NCI-H2029 treated with DMSO at 0.1 percent for 48 hours (cell line): ENCODE results near the gene BRF1.

Source experiments
- DNase-seq: peaks from one replicate; lab custom pipeline; 2025; lab: John Stamatoyannopoulos, UW

BRF1 gene

DNA sequence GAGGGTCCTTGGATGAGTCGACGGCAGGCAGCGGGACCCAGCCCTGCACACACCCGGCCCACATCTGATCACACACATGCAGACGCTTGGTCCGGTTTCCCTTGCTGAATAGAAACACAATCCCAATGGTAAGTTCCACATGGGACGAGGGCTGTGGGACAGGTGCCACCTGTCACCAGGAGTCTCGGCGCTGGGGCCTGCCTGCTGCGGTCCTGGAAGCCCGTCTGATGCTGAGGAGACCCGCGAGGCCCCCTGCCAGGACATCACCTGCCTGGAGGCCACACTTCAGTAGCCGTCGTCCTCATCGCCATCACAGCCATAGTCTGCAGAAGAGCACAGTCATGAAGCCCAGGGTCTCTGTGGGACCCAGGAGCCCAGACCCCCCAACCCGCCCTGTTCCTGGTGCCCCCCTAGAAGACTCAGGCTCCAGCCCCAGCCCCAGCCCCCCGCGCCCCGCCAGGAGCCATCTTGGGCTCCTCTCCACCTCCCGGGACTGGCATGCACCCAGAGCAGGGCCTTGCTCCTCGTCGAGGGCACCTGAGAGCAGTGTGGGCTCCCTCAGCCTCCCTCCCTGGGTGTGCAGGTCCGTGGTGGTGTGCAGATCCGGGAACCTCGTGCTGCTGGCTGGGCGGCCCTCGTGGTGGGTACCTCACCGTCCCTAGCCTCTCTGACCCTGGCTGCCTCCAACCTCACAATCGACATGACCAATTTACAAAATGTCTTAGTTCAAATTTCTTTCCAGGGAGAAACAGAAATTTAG lies 90.4 kb downstream of the BRF1 start:
- no peak for DNase-seq

DNA sequence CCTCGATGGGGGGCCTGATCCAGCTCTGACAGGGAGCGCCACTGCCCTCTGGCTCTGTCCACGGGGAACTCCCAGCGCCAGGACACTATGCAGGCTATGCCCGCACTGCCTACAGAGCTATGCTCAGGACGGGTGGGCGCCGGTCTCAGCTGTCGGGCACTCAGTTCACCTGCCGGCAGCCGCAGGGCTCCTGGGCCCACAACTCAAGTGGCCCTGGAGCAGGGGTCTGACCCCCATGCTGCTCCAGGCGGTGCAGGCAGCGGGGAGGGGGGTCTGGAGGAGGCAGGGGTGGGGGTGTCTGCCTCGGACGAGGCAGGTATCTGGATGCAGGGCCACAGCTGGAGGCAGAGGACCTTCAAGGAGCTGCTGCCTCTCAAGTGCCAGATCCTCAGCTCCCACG lies 91.2 kb downstream of the BRF1 start:
- DNase-seq: no peak

DNA sequence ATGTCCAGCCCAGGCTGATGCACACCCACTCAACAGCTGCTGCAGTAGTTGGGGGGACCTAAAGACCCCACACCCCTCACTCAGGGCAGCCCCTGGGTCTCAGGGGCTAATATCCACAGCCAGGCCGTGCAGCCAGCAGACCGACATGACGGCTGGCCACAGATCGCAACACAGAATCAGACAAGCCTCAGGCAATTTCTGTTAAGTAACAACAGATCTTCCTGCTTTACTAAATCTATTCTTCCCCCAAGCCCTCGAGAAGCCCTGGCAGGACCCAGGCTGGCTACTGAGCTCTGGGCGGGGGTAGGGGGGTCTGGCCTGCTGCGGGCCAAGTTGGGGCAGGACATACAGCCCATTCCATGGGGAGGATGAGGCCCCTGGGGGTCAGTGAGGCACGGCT lies 91.7 kb downstream of the BRF1 start:
- no peak for DNase-seq

DNA sequence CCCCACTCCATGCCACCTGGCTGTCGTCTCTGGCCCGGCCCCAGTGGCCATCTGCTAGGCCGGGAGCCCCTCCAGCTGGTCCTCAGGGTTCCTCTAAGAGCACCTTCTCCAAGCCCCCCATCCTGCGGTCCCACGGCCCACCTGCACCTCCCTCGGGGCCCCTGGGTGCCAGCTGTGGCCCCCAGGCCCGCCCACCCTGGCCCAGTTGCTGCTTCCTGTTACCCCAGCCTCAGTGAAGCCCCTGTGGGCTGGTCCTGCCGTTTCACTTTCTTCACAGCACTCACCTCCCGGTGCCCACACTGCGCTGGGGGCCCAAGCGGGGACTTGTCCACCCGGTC lies 92.1 kb downstream of the BRF1 start:
- DNase-seq: no peak

DNA sequence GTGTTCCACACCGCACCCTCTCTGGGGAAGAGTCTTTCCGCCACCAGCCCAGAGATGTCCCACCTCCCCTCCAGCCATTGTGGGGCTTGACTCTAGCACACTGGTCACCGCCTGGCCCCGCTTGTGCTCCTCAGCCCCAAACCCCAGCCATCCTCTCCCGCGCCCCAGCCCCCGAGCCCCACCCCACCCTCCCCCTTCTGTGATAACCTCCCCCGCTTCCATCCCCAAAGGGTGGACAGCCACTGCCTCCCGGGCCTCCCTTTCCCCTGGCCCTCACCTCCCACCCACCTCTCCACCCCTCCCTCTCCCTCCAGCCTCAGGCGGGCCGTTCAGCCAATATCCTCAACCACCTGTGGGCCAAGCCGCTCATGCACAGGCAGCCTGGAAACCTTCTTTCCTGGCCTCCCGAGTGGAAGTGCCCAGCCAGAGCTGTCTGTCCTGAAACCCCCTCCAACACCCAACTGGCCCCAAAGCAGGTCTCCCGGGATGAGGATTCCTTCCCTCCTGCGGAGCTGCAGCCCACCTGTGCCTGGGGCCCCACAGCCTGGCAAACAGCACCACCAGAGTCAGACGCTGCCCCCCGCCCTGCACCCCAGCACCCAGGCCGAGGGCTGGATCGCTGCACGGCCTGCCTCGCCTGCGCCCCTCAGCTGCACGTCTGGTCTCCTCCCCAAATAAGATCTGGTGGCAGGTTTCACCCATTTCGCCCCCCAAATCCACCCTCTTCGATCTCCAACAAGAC lies 92.6 kb downstream of the BRF1 start:
- DNase-seq: no peak

DNA sequence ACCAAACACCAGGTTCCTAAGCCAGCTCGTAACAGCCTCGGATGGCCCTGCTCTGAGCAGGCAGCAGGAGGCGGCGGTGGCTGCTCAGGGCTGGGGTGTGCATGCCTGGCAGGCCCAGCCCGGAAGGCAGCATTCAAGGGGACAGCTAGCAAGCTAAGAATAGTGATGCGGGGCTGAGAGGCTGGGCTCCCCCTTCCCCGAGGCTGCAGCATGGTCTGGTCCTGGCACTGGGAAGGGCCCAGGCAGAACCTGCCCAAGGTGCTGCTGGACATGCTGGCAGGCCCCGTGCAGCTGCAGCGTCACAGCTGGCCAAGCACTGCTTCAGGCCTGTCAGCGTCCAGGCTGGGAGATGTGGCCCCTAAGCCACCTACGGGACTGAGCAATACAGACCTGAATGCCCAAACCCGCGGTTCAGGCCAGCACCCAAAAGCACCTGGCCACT lies 93.3 kb downstream of the BRF1 start:
- DNase-seq: no peak

DNA sequence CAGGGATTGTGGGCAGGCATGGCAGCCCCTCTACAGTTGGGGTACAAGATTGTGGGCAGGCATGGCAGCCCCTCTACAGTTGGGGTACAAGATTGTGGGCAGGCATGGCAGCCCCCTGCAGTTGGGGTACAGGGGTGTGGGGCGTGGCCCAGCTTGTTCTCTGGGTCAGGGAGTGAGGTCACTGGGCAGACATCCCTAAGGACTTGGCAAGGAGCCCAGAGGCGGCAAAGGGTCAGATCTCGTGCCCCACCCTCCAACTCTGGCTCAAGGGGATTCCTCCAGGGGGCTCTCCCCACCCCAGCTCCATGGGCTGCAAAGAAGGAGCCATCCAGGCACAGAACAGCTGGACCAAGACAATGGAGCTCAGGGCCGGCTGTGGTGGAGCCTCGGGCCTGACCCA lies 93.9 kb downstream of the BRF1 start:
- DNase-seq: no peak

DNA sequence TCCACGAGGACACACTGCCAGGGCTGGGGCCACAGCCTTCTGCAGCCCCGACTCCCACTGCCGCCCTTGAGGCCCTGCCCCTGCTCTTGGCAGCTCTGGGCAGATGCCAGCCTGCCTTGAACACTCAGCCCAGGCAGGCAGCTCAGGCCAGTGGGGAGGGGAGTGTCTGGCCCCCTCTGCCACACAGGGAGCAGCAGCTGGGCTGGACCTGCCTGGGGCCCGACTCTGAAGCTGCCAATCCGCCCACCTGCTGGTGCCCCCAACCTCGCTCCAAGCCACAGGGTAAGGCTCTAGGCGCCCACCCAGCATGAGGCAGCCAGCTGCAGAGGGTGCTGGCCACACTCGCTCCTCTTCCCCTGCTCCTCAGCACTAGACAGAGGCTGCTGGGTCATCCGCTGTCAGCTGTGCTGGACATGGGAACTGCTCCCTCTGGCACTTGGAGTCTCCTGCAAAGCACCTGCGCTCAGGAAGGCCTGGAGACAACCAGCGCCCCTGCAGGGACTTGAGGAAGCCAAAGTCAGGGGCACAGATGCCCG lies 95.1 kb downstream of the BRF1 start:
- no peak for DNase-seq

DNA sequence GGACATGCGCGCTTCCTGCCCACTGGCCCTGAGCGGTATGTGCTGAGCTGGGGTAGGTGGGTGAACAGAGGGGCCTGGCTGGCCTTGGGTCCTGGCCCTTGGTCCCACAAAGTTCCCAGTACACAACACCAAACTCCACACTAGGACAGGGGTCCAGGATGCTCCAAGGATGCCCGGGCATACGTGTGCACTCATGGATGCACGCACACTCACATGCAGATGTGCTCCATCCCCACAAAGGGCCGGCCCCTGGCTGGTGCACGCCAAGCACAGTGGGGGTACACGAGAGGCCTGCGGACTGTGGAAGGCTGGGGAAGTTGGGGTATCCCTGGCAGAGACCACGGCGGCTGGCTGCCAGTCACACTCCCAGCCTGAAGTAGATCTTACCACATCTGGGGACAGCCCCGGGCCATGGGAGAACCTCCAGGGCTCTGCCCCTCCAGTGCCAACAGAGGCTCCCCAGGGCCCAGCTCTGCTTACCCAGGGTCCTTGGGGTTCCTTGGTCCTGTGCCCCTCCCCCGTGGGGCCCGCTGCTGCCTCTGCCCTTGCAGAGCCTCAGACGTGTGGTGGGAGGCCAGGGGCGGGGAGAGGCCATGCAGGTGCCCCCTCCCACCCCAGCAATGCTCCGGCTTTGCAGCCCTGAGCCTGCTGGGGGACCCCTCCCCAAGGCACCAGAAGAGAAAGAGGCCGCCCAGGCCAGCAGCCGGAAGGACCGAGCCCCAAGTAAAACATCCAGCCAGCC lies 95.7 kb downstream of the BRF1 start:
- no peak for DNase-seq

DNA sequence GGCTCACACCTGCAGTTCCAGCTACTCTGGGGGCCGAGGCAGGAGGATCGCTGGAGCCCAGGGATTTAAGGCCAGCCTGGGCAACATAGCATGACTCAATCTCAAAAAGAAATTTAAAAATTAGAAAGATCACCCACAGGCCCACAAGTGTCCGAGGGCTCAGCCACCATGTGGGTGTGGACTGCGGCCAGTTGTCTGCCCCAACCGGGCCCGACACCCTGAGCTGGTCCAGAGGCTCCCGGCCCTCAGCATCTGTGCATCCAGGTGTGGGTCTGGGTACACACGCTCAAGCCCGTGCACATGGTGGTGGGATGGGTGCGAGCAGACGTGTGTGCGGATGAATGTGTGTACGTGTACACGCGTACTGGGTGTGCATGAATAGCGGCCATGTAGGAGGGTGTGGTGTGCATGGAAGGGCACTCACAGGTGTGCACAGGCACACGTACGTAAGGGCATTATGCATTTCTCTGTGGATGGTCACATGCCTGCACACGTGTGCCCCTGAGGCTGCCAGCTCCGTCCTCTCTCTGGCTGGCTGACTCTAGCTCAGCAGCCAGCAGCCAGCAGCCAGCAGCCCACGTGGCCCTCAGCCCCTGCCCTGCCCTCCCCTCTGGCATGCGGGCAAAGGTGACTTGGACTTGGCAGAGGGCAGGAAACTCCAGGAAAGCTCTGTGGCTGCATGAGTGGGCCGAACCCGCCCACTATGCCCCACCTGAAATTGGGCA lies 96.4 kb downstream of the BRF1 start:
- no peak for DNase-seq

DNA sequence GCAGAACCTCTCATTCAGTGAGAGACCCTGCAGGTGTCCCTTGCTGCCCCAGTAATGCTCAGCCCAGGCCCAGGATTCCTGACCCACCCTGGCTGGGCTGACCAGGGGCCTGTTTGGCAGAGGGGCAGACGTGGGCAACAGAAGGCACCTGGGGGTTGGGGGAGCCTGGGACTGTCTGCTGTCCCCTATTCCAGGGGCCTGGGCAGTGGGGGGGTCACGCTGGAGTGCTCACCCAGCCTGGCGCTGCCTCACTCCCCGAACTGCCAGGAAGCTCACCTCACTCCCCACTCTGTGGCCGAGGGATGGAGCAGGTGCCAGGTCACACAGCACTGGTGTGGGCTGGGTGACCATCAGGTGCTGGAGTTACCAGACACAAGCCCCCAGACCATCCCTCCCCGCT lies 97.1 kb downstream of the BRF1 start:
- no peak for DNase-seq

DNA sequence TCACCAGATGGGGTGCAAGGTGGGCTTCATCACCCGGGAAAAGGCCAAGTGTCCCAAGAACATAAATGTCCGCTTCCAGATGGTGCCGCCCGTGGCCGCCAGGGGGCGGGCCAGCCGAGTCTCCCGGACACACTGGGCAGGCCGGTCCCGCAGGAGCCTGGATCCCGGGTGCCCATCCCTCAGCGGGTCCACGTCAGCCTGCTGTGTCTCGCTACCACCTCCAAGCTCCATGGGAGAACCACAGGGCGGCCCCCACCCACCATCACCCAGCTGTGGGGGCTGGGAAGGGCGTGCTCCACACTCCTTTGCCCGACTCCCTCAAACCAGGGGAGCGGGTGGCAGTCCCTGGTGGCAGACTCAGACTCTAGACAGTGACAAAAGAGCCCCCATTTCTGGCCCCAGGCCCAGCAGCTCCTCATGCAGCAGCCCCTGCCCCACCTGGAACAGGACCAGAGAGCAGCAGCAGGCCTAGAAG lies 97.7 kb downstream of the BRF1 start:
- DNase-seq: no peak

DNA sequence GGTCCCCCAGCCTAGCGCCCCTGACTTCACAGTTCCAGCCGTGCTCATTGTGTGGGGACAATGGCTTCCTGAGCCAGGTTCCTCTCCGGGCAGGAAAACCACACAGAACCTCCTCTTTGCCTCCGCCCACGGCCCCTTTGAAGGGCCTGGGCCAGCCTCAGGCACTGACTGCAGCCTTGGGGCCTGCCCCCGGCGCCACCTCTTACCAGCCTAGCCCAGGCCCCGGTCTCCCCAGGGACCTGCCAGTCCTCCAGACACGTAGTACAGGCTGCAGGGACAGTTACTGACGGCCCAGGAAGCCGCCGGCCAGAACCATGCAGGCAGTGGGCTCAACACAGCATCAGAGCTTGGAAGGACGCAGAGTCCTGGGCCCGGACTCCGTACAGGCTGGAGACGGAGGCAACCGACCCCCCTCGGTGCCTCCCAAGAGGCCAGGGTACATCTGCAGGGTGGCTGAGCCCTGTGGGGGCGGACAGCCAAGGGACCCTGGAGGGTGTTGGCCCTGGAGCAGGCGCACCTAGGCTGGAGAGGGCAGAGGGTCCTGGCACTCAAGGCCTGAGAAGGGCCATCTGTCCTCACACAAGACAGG lies 98.8 kb downstream of the BRF1 start:
- DNase-seq: no peak

DNA sequence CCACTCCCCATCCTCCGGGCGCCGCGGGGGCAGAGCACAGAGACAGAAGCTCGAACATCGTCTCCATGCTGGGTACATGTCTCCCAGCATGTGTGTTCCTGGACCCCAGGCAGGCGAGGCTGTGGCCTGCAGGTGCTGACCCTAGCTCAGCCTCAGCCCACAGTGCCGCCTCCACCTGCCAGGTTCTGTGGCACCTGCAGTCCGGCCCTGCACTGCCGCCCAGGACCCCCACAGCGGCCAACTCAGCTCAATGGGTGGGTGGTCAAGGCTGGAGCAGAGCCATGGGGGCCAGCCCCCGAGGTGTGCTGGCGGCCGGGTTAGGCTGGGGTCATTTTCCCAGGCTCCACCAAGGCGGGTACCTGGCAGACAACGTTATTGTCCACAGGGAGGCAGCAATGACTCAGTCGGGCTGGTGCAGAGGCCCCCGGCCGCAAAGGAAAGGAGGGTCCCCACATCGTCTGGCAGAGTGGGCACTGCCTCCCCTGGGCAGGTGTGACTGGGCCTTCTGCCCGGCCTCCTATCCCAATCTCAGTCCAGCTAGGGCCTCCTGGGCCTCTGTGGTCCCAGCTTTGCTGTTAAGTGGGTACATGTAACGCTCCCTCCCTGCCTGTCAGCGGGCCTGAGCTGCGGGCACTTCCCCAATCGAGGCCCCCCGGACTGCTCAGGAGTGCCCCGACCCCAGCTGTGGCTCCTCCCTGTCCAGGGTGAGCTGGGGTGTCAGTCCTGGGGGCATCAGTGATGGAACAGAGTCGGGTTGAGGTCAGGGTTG lies 99.5 kb downstream of the BRF1 start:
- DNase-seq: no peak

DNA sequence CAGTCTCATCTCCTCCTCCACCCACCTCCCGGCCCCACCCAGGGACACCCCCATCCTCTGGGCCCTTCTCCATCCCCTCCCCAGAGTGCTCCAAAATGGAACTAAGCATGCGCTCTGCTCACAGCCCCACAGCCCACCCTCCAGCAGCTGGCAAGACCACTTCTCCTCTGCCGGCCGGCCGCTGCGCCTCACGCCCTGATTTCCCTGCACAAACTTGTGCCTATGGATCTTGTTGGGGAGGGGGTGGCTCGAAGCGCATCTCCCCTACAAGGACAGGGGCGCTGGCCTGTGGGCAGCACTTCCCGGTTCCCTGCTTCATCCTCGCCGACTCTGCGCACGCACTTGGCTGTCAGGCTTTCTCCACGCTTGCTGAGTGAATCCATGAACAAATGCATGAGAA lies 100.2 kb downstream of the BRF1 start:
- no peak for DNase-seq

DNA sequence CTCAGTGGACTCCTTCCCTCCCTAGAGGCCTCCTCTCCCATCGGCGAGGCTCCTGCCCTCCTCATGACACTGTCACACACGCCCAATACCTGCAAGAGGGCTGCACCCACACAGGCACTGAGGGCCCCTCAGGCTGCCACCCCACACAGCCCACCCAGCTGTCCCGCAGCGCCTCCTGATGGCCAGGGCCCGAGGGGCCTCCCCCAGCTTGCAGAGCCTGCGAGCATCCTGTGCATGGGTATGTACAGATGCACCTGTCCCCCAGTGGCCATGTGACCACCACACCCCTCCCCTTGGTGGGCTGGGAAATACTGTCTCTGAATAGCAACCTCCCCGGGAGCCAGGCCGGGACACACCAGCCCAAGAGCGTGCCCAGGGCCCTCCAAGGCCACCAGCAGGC lies 100.7 kb downstream of the BRF1 start:
- no peak for DNase-seq

DNA sequence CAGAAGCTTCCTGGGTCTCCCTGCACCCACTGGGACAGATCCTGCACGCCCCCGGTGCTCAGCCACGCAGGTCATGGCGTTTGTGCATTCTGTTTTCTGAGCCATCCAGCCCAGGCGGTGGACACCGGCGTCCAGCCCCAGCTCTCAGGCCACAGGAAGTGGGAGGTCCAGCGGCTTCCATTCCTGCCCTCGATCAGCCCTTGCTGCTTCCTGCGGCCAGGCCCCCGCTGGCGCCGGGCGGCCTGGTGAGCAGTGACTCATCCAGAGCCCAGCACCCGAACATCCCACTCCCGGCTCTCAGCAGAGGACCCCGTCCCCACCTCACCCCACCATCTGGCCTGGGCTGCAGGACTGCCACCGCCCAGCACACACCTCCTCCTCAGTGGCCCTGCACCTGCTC lies 101.7 kb downstream of the BRF1 start:
- no peak for DNase-seq

DNA sequence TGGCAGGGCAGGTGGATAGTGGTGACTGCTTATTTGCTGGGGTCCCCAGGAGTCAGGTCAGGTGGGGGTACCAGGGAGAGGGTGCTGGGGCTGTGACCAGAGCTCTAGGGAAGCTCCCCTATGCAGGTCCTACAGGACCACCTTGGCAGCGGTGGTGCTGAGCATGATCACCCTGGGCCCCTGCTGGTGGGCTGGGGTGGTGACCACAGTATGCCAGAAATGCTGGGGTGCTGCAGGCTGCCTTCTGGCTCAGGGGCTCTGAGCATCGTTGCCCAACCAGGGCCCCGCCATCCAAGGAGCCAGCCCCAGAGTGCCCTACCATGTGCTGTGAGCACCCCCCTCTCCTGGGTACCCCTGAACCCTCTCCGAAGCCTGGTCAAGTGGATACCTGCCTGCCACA lies 102.2 kb downstream of the BRF1 start:
- no peak for DNase-seq

DNA sequence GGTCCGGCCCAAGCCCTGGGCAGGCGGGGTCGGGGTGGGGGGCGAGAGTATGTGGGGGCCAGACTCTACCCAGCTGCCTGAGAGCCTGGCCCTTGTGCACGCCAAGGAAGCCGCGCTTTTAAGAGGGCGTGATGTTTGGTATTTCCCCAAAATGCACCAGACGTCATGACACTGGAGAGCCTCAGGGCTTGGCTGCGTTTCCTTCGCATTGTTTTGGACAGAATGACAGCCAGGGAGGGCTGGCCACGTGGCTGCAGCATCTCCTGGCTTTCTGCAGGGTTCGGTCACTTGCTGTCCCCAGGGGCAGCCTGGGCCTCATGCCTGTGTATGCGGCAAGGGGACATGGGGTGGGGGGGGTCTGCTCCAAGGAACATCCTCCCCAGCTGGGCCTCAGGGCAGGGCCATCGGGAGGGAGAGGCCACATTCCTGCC lies 103.6 kb downstream of the BRF1 start:
- DNase-seq: no peak

DNA sequence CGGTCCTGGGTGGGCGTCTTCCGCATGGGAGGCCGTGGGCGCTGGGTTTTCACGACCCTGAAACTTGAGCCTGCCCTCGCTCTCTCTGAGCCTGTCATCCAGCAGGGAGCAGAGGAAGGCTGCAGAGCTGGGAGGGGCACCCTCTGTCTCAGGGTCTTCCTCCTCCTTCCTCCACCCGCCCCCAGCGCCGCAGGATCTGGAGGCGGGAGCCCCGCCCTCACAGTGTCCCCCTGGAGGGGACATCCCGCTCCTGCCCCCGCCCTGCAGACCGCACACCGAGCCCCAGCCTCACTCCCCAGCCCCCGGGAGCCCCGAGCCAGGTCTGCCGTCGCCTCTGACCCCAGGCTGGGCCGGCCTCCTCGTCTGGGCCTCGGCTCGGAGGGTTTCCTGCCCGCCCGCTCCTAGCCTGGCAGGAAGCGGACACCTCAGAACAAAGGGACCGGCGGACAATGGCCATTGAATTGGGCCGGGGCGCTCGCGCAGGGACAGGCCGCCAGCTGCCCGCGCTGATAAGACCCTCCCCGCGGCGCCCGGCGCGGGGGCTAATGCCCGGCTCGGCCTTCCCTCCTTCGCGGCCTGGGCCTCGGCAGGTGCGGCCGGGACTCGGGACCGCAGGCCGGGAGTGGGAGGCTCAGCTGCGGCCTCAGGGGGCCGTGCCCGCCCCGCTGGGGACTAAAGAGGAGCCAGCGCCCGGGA lies 104.4 kb downstream of the BRF1 start:
- DNase-seq: no peak
